Astrocyte (in vitro differentiated cells and primary cell): Measurements from ENCODE around the gene PLEKHG2. TPM values are rescaled to one million over a fixed set of nuclear protein-coding genes. Genes with fewer than 3 reads are reported as not detected.

ENCODE experiments used
- DNase-seq: peaks from one replicate; pipeline ENCODE4 v3.0.0-alpha.2; 2010; ENCODE audit warnings: low read depth
- FAIRE-seq: peaks from 2 replicates; lab custom pipeline; 2011; peaks lifted over from hg19 to GRCh38; lab: Jason Lieb, UNC
- H2AFZ ChIP-seq: 2 replicates; pipeline ENCODE4 v1.6.0; 2012; ENCODE audit warnings: low read depth, low read length, inconsistent platforms
- H3K27ac ChIP-seq: 2 replicates; pipeline ENCODE4 v1.5.1; 2011; ENCODE audit warnings: low read depth, low read length, inconsistent platforms
- H3K27me3 ChIP-seq: 2 replicates; pipeline ENCODE4 v1.6.0; 2011; ENCODE audit warnings: low read length, inconsistent platforms; ENCODE audit not compliant: insufficient read depth
- H3K36me3 ChIP-seq: 2 replicates; pipeline ENCODE4 v1.5.1; 2011; ENCODE audit warnings: low read length, inconsistent platforms; ENCODE audit not compliant: insufficient read depth
- H3K4me1 ChIP-seq: 2 replicates; pipeline ENCODE4 v1.5.1; 2011; ENCODE audit warnings: low read length, inconsistent platforms; ENCODE audit not compliant: insufficient read depth
- H3K4me2 ChIP-seq: 2 replicates; pipeline ENCODE4 v1.6.0; 2012; ENCODE audit warnings: low read length, inconsistent platforms
- H3K4me3 ChIP-seq: 2 replicates; pipeline ENCODE4 v1.5.1; 2011; ENCODE audit warnings: low read depth, mild to moderate bottlenecking, low read length, inconsistent platforms; ENCODE audit not compliant: insufficient read depth
- H3K79me2 ChIP-seq: 2 replicates; pipeline ENCODE4 v1.6.0; 2012; ENCODE audit warnings: mild to moderate bottlenecking, low read length, inconsistent platforms; ENCODE audit not compliant: insufficient read depth
- H3K9ac ChIP-seq: 2 replicates; pipeline ENCODE4 v1.6.0; 2012; ENCODE audit warnings: mild to moderate bottlenecking, low read length, inconsistent platforms
- H3K9me3 ChIP-seq: 2 replicates; pipeline ENCODE4 v1.5.1; 2012; ENCODE audit warnings: low read depth, mild to moderate bottlenecking, low read length, inconsistent platforms; ENCODE audit not compliant: insufficient read depth
- H4K20me1 ChIP-seq: 2 replicates; pipeline ENCODE4 v1.6.0; 2012; ENCODE audit warnings: low read length, inconsistent platforms; ENCODE audit not compliant: insufficient read depth
- H3K27ac Mint-ChIP-seq: one replicate; pipeline ENCODE4 v1.8.0; 2021; ENCODE audit warnings: mild to moderate bottlenecking, mixed read lengths; ENCODE audit not compliant: unreplicated experiment
- H3K27me3 Mint-ChIP-seq: one replicate; pipeline ENCODE4 v1.8.0; 2021; ENCODE audit warnings: low read depth, mixed read lengths; ENCODE audit not compliant: unreplicated experiment
- H3K36me3 Mint-ChIP-seq: one replicate; pipeline ENCODE4 v1.8.0; 2021; ENCODE audit warnings: low read depth, mixed read lengths; ENCODE audit not compliant: unreplicated experiment
- H3K4me1 Mint-ChIP-seq: one replicate; pipeline ENCODE4 v1.8.0; 2021; ENCODE audit warnings: low read depth, mixed read lengths; ENCODE audit not compliant: unreplicated experiment
- H3K4me3 Mint-ChIP-seq: one replicate; pipeline ENCODE4 v1.8.0; 2021; ENCODE audit warnings: mild to moderate bottlenecking, moderate library complexity, mixed read lengths; ENCODE audit not compliant: unreplicated experiment
- H3K9me3 Mint-ChIP-seq: one replicate; pipeline ENCODE4 v1.8.0; 2021; ENCODE audit warnings: mild to moderate bottlenecking, mixed read lengths; ENCODE audit not compliant: unreplicated experiment
- CTCF ChIP-seq: IDR thresholded peaks from 2 replicates; pipeline ENCODE4 v1.5.1; 2011; ENCODE audit warnings: low read depth, mild to moderate bottlenecking, inconsistent platforms, low read length, moderate library complexity; ENCODE audit not compliant: insufficient read depth
- EZH2 ChIP-seq: IDR thresholded peaks from 2 replicates; pipeline ENCODE4 v1.6.1; 2012; ENCODE audit warnings: mild to moderate bottlenecking, low read length, inconsistent platforms; ENCODE audit not compliant: insufficient read depth
- total RNA-seq: library from RNA; stranded (reverse); gene quantifications from 2 replicates; pipeline ENCODE4 v1.2.1, GENCODE V29; 2021

The PLEKHG2 gene
- total RNA-seq, 1 donor from 2014 or later = 102 TPM

- no peaks in the 10 kb centered on the region for H3K9me3 Mint-ChIP-seq
- Histone ChIP-seq H3K4me3 (peak overlapping the region; percentile 48), H3K79me2 (peaks cover 19% of the 10 kb centered on the region), H3K27me3 (no peaks in the 10 kb centered on the region), H3K9me3 (no peaks in the 10 kb centered on the region), H3K4me1 (peaks cover 47% of the 10 kb centered on the region), H3K36me3 (peaks cover under 1% of the 10 kb centered on the region), H3K9ac (peak overlapping the region; percentile 96), H4K20me1 (peaks cover 18% of the 10 kb centered on the region), H3K27ac (peak overlapping the region; percentile 97), H2AFZ (no peak overlapping the region), H3K4me2 (peak overlapping the region; percentile 94)
- H3K27me3 Mint-ChIP-seq = no peaks in the 10 kb centered on the region
- peak overlapping the region; percentile 63 for H3K4me3 Mint-ChIP-seq
- FAIRE-seq (no peak), DNase-seq (peak; percentile 95)
- TF ChIP-seq EZH2 = no peak
- no peak for TF ChIP-seq CTCF
- peaks cover 2% of the 10 kb centered on the region for H3K36me3 Mint-ChIP-seq
- H3K4me1 Mint-ChIP-seq = peaks cover 21% of the 10 kb centered on the region
- peak overlapping the region; percentile 80 for H3K27ac Mint-ChIP-seq
Measured at GRCh38 chr19:39403331-39404312, 8.8 kb upstream of the PLEKHG2 start.

- Histone ChIP-seq H3K9ac (no peak overlapping the region), H3K4me3 (no peak overlapping the region), H3K4me1 (peaks cover 59% of the 10 kb centered on the region), H3K36me3 (peaks cover 4% of the 10 kb centered on the region), H4K20me1 (peaks cover 22% of the 10 kb centered on the region), H3K27me3 (no peaks in the 10 kb centered on the region), H3K9me3 (no peaks in the 10 kb centered on the region), H2AFZ (no peak overlapping the region), H3K27ac (no peak overlapping the region), H3K4me2 (no peak overlapping the region), H3K79me2 (peaks cover 30% of the 10 kb centered on the region)
- H3K36me3 Mint-ChIP-seq = peaks cover 2% of the 10 kb centered on the region
- TF ChIP-seq EZH2 = no peak
- TF ChIP-seq CTCF = no peak
- peak overlapping the region; percentile 20 for H3K4me3 Mint-ChIP-seq
- no peak for DNase-seq
- H3K9me3 Mint-ChIP-seq = no peaks in the 10 kb centered on the region
- no peaks in the 10 kb centered on the region for H3K27me3 Mint-ChIP-seq
- FAIRE-seq = no peak
- H3K4me1 Mint-ChIP-seq = peaks cover 27% of the 10 kb centered on the region
- no peak overlapping the region for H3K27ac Mint-ChIP-seq
Measured at GRCh38 chr19:39405261-39405957, 7.1 kb upstream of the PLEKHG2 start.
